K562 (cell line): ENCODE results near the gene IMP4. TPM values are rescaled to one million over a fixed set of nuclear protein-coding genes. Genes with fewer than 3 reads are reported as not detected.

Experiments used
- C11orf30 ChIP-seq: fragments of 450-650 bp; IDR thresholded peaks from 2 replicates; pipeline ENCODE4 v1.6.1; 2016; ENCODE audit warnings: low read depth, mild to moderate bottlenecking
- E4F1 ChIP-seq: fragments of 250-450 bp; sonication (Bioruptor Pico); IDR thresholded peaks from 2 replicates; pipeline ENCODE4 v1.5.0; 2021; ENCODE audit warnings: mild to moderate bottlenecking, borderline replicate concordance
- FOXJ2 ChIP-seq: fragments of 200-800 bp; sonication (Bioruptor generic); IDR thresholded peaks from 2 replicates; pipeline ENCODE4 v1.6.1; 2016; ENCODE audit warnings: missing genetic modification characterization, missing compliant biosample characterization
- HOMEZ ChIP-seq: fragments of 250-450 bp; sonication (Bioruptor Pico); IDR thresholded peaks from 2 replicates; pipeline ENCODE4 v1.4.0; 2020; ENCODE audit warnings: mild to moderate bottlenecking, moderate library complexity
- NCOA2 ChIP-seq, 2 experiments: fragments of 450-650 bp; IDR thresholded peaks; 2 replicates each; pipeline ENCODE4 v1.6.1; 2018; ENCODE audit warnings: mild to moderate bottlenecking in 2 of 2, moderate library complexity in 1 of 2; ENCODE audit not compliant: partially characterized antibody in 2 of 2
- PHB ChIP-seq: fragments of 250-450 bp; sonication (Bioruptor Pico); IDR thresholded peaks from 2 replicates; pipeline ENCODE4 v1.5.0; 2021
- PHF8 ChIP-seq: fragments of 200-600 bp; sonication (generic); IDR thresholded peaks from 2 replicates; pipeline ENCODE4 v1.6.1; 2012; ENCODE audit warnings: mixed run types, mild to moderate bottlenecking, inconsistent platforms, low read length, moderate library complexity, borderline replicate concordance
- POLR2B ChIP-seq: fragments of 450-650 bp; IDR thresholded peaks from 2 replicates; pipeline ENCODE4 v1.6.1; 2018; ENCODE audit warnings: low read depth; ENCODE audit not compliant: partially characterized antibody
- SAFB2 ChIP-seq: fragments of 200-400 bp; formaldehyde crosslinking; IDR thresholded peaks from 2 replicates; pipeline ENCODE4 v1.6.1; 2018; ENCODE audit warnings: borderline replicate concordance, low read length, low read depth, moderate library complexity; ENCODE audit not compliant: severe bottlenecking
- SETDB1 ChIP-seq: IDR thresholded peaks from one replicate; pipeline ENCODE4 v1.6.1; 2012; ENCODE audit warnings: low read length, control low read depth, inconsistent platforms
- SMARCA5 ChIP-seq: fragments of 450-650 bp; IDR thresholded peaks from 2 replicates; pipeline ENCODE4 v1.6.1; 2016
- USF1 ChIP-seq: sonication (generic); formaldehyde crosslinking; IDR thresholded peaks from 2 replicates; pipeline ENCODE4 v1.9.0; 2022; ENCODE audit warnings: mild to moderate bottlenecking, missing genetic modification reagents
- WHSC1 ChIP-seq: IDR thresholded peaks from one replicate; pipeline ENCODE4 v1.6.1; 2012; ENCODE audit warnings: low read length, control low read depth, inconsistent platforms
- ZNF184 ChIP-seq: sonication (generic); formaldehyde crosslinking; IDR thresholded peaks from 2 replicates; pipeline ENCODE4 v1.5.0; 2020; ENCODE audit warnings: missing genetic modification reagents
- ZNF224 ChIP-seq: sonication (generic); formaldehyde crosslinking; IDR thresholded peaks from 2 replicates; pipeline ENCODE4 v1.8.0; 2022; ENCODE audit warnings: mild to moderate bottlenecking, missing genetic modification reagents
- ZNF239 ChIP-seq: fragments of 250-450 bp; sonication (Bioruptor Pico); IDR thresholded peaks from 2 replicates; pipeline ENCODE4 v1.4.0; 2020; ENCODE audit warnings: mild to moderate bottlenecking
- ZNF589 ChIP-seq: fragments of 200-800 bp; sonication (Bioruptor generic); IDR thresholded peaks from 2 replicates; pipeline ENCODE4 v1.6.1; 2016; ENCODE audit warnings: low read depth, missing genetic modification characterization, missing compliant biosample characterization
- ZNF644 ChIP-seq: fragments of 200-800 bp; sonication (Bioruptor generic); IDR thresholded peaks from 2 replicates; pipeline ENCODE4 v1.6.1; 2016; ENCODE audit warnings: low read depth, missing genetic modification characterization, missing compliant biosample characterization
- polyA plus RNA-seq, 8 experiments: library from polyadenylated mRNA; depleted of rRNA in 4 of 8; stranded (reverse) in 5 of 8; unstranded in 3 of 8; fragments of >200 nt; fragmentation: Nextera tagmentation in 2 of 8; fragmentation: Illumina TruSeq in 1 of 8; extraction: Ambion mirVana in 2 of 8; extraction: Trizol in 1 of 8; gene quantifications; 2 replicates each; pipeline versions ENCODE4 v1.2.1 to v1.2.3, GENCODE V29; 2011 to 2014; ENCODE audit warnings: inconsistent platforms in 1 of 8, missing spikeins in 1 of 8
- total RNA-seq, 7 experiments: library from RNA; depleted of rRNA in 6 of 7; stranded (reverse); fragments of >200 nt in 6 of 7; fragmentation: Illumina TruSeq in 2 of 7; extraction: Trizol in 2 of 7; gene quantifications; 2 replicates each; pipeline versions ENCODE4 v1.2.1 to v1.2.3, GENCODE V29; 2011 to 2021; ENCODE audit warnings: low replicate concordance in 1 of 7
- TF ChIP-seq, protein P1 (sequence below): fragments of 200-800 bp; sonication (Bioruptor generic); IDR thresholded peaks from 2 replicates; pipeline ENCODE4 v1.6.1; 2017; ENCODE audit warnings: missing genetic modification characterization, missing compliant biosample characterization

The IMP4 gene
- total and polyA plus RNA-seq, 9 of the 15 experiments (the other 6 are each of a cell fraction or from before 2014, with no cell fraction given): 35.4 to 209 (median 100.0) TPM

GRCh38 chr2:130372055-130372832, 29.5 kb downstream of the IMP4 start (continued):
- TF ChIP-seq E4F1 (CRISPR knock-in tag) (no peak), USF1 (CRISPR knock-in tag) (no peak), HOMEZ (no peak), POLR2B (peak; percentile 60), PHB (CRISPR knock-in tag) (no peak), WHSC1 (no peak), PHF8 (peak; percentile 93; the same call in 1 of the 2 replicates), ZNF589 (CRISPR knock-in tag) (no peak; the same call in 1 of the 2 replicates), SAFB2 (no peak), ZNF184 (no peak), ZNF239 (no peak), ZNF224 (no peak), SETDB1 (no peak), NCOA2 (IDR thresholded peaks at IDR 0.05; ENCODE audit: partially characterized antibody in 2 of 2) (no peak), FOXJ2 (tag) (no peak), SMARCA5 (no peak), C11orf30 (no peak; the same call in 1 of the 2 replicates), ZNF644 (no peak)
- TF ChIP-seq, protein P1, sequence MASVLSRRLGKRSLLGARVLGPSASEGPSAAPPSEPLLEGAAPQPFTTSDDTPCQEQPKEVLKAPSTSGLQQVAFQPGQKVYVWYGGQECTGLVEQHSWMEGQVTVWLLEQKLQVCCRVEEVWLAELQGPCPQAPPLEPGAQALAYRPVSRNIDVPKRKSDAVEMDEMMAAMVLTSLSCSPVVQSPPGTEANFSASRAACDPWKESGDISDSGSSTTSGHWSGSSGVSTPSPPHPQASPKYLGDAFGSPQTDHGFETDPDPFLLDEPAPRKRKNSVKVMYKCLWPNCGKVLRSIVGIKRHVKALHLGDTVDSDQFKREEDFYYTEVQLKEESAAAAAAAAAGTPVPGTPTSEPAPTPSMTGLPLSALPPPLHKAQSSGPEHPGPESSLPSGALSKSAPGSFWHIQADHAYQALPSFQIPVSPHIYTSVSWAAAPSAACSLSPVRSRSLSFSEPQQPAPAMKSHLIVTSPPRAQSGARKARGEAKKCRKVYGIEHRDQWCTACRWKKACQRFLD (CRISPR knock-in tag): no peak
